Osteocyte (in vitro differentiated cells): ENCODE data around the gene MARCOL. TPM values are rescaled to one million over a fixed set of nuclear protein-coding genes. Genes with fewer than 3 reads are reported as not detected.

Experiments
- DNase-seq: peaks from one replicate; pipeline ENCODE4 v3.0.0; 2021; ENCODE audit warnings: mixed read lengths; ENCODE audit not compliant: unreplicated experiment; ENCODE audit errors: extremely low spot score
- H3K27ac Mint-ChIP-seq: one replicate; pipeline ENCODE4 v1.8.0; 2021; ENCODE audit warnings: mild to moderate bottlenecking, mixed read lengths; ENCODE audit not compliant: unreplicated experiment
- H3K27me3 Mint-ChIP-seq: one replicate; pipeline ENCODE4 v1.8.0; 2021; ENCODE audit warnings: mixed read lengths; ENCODE audit not compliant: unreplicated experiment
- H3K36me3 Mint-ChIP-seq: one replicate; pipeline ENCODE4 v1.8.0; 2021; ENCODE audit warnings: mixed read lengths; ENCODE audit not compliant: unreplicated experiment
- H3K4me1 Mint-ChIP-seq: one replicate; pipeline ENCODE4 v1.8.0; 2021; ENCODE audit warnings: mixed read lengths; ENCODE audit not compliant: unreplicated experiment
- H3K4me3 Mint-ChIP-seq: one replicate; pipeline ENCODE4 v1.8.0; 2021; ENCODE audit warnings: mild to moderate bottlenecking, moderate library complexity, mixed read lengths; ENCODE audit not compliant: unreplicated experiment
- H3K9me3 Mint-ChIP-seq: one replicate; pipeline ENCODE4 v1.8.0; 2021; ENCODE audit warnings: mixed read lengths; ENCODE audit not compliant: unreplicated experiment
- total RNA-seq: library from RNA; stranded (reverse); gene quantifications from 2 replicates; pipeline ENCODE4 v1.2.1, GENCODE V29; 2021
- TF ChIP-seq, protein P1 (sequence below): fragments of 200-600 bp; sonication (generic); IDR thresholded peaks from 2 replicates; pipeline ENCODE4 v1.5.0; 2021; ENCODE audit warnings: antibody characterized with exemption, mild to moderate bottlenecking, moderate library complexity

MARCOL gene
- total RNA-seq, 1 donor from 2014 or later, result not detected

DNA sequence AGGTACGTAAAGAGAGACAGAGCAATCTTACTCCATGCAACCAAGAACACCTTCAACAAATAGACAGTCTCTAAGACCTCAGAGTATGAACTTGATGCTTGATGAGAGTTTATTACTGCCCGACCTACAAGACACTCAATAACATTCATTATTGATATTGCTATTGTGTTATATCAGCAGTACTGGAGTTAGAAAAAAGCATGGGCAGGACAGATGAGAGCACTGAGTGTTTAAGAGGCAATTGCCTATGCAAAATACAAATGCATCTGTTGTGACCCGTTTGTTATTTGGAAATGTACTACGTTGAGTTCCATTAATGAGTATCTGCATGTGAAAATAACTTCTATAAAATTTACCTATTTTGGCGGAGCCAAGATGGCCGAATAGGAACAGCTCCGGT is 8.1 kb upstream of the MARCOL start:
- no peak overlapping the region for H3K27ac Mint-ChIP-seq
- no peak for DNase-seq
- H3K4me3 Mint-ChIP-seq, result peak overlapping the region; percentile 18
- no peaks in the 10 kb centered on the region for H3K36me3 Mint-ChIP-seq
- TF ChIP-seq, protein P1, sequence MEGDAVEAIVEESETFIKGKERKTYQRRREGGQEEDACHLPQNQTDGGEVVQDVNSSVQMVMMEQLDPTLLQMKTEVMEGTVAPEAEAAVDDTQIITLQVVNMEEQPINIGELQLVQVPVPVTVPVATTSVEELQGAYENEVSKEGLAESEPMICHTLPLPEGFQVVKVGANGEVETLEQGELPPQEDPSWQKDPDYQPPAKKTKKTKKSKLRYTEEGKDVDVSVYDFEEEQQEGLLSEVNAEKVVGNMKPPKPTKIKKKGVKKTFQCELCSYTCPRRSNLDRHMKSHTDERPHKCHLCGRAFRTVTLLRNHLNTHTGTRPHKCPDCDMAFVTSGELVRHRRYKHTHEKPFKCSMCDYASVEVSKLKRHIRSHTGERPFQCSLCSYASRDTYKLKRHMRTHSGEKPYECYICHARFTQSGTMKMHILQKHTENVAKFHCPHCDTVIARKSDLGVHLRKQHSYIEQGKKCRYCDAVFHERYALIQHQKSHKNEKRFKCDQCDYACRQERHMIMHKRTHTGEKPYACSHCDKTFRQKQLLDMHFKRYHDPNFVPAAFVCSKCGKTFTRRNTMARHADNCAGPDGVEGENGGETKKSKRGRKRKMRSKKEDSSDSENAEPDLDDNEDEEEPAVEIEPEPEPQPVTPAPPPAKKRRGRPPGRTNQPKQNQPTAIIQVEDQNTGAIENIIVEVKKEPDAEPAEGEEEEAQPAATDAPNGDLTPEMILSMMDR, result no peak
- no peaks in the 10 kb centered on the region for H3K9me3 Mint-ChIP-seq
- H3K4me1 Mint-ChIP-seq, result no peaks in the 10 kb centered on the region
- peaks cover under 1% of the 10 kb centered on the region for H3K27me3 Mint-ChIP-seq

DNA sequence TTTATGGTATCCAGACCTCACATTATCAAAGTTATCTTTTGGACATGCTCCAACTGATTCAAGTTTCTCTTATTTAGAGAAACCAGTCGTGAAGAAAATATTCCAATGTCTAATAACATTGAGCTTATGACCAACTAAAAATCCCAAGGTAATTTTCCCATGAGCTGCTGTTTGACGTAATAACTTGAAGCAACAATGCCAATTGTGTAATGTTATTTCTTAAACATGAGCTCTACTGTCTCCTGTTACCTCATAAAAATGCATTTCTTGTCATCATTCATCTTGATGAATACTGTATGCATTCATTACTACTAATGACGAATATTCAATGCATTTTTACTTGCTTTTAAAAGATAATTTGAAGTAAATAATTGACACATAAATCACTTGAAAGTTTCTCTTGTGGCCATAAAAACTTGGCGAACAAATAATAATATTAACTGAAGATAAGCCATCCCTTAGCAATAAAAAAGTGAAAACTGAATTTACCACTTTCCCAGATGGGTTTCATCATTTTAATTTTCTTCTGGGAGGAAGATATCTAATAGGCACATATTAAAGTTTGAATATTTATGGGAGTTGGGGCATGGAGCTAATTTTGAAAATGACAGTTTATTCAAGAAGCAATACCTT is 424 bp upstream of the MARCOL start:
- no peaks in the 10 kb centered on the region for H3K4me1 Mint-ChIP-seq
- no peak for DNase-seq
- H3K4me3 Mint-ChIP-seq, result no peak overlapping the region
- peaks cover 11% of the 10 kb centered on the region for H3K27me3 Mint-ChIP-seq
- TF ChIP-seq, protein P1, result no peak
- no peak overlapping the region for H3K27ac Mint-ChIP-seq
- no peaks in the 10 kb centered on the region for H3K9me3 Mint-ChIP-seq
- H3K36me3 Mint-ChIP-seq, result no peaks in the 10 kb centered on the region

DNA sequence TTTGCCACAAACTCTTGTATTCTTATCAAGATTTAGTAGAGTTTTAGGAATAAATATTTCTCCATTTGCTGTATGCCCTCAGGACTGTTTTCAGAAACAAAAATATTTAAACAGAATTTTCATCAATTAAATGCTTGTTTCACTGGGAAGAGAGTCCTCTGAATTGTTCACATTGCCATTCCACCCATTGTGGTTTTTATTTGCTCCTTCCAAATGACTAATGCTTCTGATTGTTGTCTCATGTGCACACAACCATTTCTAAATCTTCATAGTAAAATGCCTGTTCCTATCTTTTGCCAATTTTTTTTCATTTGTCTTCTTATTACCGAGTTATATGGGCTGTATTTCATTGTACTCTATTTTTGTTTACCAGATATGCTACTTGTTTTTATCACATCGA is 10.6 kb downstream of the MARCOL start:
- no peaks in the 10 kb centered on the region for H3K9me3 Mint-ChIP-seq
- no peak overlapping the region for H3K4me3 Mint-ChIP-seq
- H3K36me3 Mint-ChIP-seq, result no peaks in the 10 kb centered on the region
- no peaks in the 10 kb centered on the region for H3K27me3 Mint-ChIP-seq
- H3K4me1 Mint-ChIP-seq, result no peaks in the 10 kb centered on the region
- TF ChIP-seq, protein P1, result no peak
- DNase-seq, result no peak
- no peak overlapping the region for H3K27ac Mint-ChIP-seq

DNA sequence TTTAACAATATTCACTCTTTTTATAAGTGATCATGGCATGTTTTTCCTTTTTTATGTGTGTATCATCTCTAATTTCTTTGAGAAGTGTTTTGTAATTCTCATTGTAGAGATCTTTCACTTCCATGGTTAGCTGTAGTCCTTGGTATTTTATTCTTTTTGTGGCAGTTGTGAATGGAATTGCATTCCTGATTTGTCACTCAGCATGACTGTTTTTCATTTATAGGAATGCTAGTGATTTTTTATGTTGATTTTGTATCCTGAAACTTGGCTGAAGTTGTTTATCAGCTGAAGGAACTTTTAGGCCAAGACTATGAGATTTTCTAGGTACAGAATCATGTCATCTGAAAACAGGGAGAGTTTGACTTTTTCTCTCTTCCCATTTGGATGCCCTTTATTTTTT is 17.1 kb downstream of the MARCOL start:
- Mint-ChIP-seq H3K27ac (no peak overlapping the region), H3K27me3 (no peaks in the 10 kb centered on the region), H3K4me1 (no peaks in the 10 kb centered on the region), H3K4me3 (no peak overlapping the region), H3K36me3 (no peaks in the 10 kb centered on the region), H3K9me3 (peaks cover 22% of the 10 kb centered on the region)
- no peak for DNase-seq
- TF ChIP-seq, protein P1, result no peak

DNA sequence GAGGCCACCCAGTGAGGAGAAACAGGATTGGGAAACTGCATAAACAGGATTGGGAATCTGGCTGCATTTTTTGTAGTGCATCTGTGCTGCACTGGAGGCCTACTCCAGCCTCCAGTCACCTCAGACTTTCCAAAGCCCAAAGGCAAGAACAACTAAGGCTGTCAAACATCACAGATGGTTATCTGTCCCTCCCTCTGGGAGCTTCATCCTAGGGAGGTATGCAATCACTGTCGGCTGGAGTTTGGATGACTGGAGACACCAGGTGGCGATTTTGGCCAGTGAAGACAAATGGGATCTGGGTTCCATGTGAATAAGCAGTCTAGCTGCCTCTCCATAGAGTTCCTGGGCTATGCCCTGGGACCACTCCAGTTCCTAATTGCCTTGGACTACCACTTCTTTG is 21.0 kb downstream of the MARCOL start:
- no peak overlapping the region for H3K27ac Mint-ChIP-seq
- H3K4me3 Mint-ChIP-seq, result no peak overlapping the region
- H3K27me3 Mint-ChIP-seq, result no peaks in the 10 kb centered on the region
- peaks cover 22% of the 10 kb centered on the region for H3K9me3 Mint-ChIP-seq
- TF ChIP-seq, protein P1, result no peak
- H3K36me3 Mint-ChIP-seq, result no peaks in the 10 kb centered on the region
- no peak for DNase-seq
- H3K4me1 Mint-ChIP-seq, result no peaks in the 10 kb centered on the region
